HAP-1 (cell line): ENCODE results near the gene EPHB3.
A peak's percentile ranks its signal among the peaks of the same experiment; 100 is the strongest.

ENCODE experiments used
- DNase-seq, 2 experiments: peaks; one replicate each; pipeline ENCODE4 v3.0.0-alpha.2; 2016 to 2020; ENCODE audit warnings: low spot score in 2 of 2
- H3K27me3 ChIP-seq: fragments of 250-450 bp; sonication (Bioruptor Pico); 2 replicates; pipeline ENCODE4 v1.5.1; 2020; ENCODE audit warnings: low read depth, mild to moderate bottlenecking, moderate library complexity
- H3K36me3 ChIP-seq: fragments of 250-450 bp; sonication (Bioruptor Pico); replicated peaks from 2 replicates; pipeline ENCODE4 v1.5.1; 2020; ENCODE audit warnings: mild to moderate bottlenecking
- H3K4me1 ChIP-seq: fragments of 250-450 bp; sonication (Bioruptor Pico); 2 replicates; pipeline ENCODE4 v1.5.1; 2020; ENCODE audit warnings: mild to moderate bottlenecking
- H3K4me3 ChIP-seq: fragments of 250-450 bp; sonication (Bioruptor Pico); 2 replicates; pipeline ENCODE4 v1.5.1; 2020; ENCODE audit warnings: mild to moderate bottlenecking, moderate library complexity
- H3K9me3 ChIP-seq: fragments of 250-450 bp; sonication (Bioruptor Pico); 2 replicates; pipeline ENCODE4 v1.5.1; 2020; ENCODE audit warnings: mild to moderate bottlenecking, moderate library complexity
- in situ Hi-C: fragments of 300-500 bp; cut with MboI; formaldehyde crosslinking; loops from 3 replicates; pipeline ENCODE4 v1.14.3; 2020; ENCODE audit warnings: low sequenced_read_pairs, inconsistent platforms, mixed read lengths

The EPHB3 gene

DNA sequence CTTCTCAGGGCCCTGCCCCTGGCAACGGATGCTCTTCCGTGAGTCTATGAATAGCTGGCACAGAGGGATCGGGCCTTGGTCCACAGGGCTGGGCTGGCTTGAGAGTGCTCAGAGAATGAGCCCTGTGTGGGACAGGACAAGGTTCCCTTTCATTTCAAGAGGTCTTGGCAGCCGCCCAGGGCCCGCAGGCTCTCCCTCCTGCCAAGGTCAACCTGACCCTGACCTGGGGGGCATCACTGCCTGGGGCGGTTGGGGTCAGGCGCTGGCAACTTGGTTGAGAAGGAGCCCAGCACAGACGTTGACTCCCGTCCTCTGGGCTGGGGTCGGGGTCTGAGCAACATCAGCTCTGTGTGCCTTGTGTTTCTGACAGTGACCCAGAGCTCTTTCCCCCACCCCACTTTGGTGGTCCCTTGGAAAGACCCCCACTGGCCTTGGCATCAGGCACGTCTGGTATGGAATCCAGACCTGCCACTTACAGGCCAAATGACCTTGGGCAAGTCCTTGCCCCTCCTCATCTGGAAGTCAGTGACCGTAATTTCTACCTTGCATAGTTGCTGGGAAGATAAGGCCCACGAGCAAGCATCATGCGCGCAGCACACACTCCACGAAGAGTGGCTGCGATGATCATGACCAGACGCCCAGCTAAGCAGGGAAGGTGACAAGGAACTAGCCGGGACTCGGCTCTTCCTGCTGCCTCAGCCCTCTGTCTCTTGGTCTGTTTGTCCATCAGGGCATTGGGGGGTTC, 36.4 kb downstream of the EPHB3 start:
- Histone ChIP-seq H3K4me1 (no peaks in the 10 kb centered on the region), H3K9me3 (no peaks in the 10 kb centered on the region), H3K36me3 (no peaks in the 10 kb centered on the region), H3K4me3 (no peak overlapping the region), H3K27me3 (no peaks in the 10 kb centered on the region)
- in situ Hi-C loops = no loop called here
- no peak for DNase-seq

DNA sequence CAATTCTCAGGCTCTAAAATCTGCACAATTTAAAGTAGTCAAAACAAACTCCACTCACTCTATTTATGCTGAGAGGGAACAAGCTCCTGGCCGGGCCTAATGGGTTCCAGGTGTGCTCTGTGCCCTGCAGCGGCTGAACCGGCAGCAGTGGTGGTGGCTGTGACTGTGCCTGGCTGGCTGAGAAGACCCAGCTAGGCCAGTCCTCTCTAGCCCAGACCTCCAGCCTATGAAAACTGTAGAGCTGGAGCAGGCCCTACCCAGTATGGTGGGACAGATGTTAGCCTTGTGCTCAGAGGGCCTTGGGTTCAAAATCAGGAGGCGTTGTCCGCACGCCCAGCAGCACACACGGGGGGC, 37.0 kb downstream of the EPHB3 start:
- H3K27me3 ChIP-seq = no peaks in the 10 kb centered on the region
- no peaks in the 10 kb centered on the region for H3K4me1 ChIP-seq
- no peaks in the 10 kb centered on the region for H3K9me3 ChIP-seq
- in situ Hi-C loops = no loop called here
- DNase-seq = no peak
- H3K36me3 ChIP-seq = no peaks in the 10 kb centered on the region
- H3K4me3 ChIP-seq = no peak overlapping the region

DNA sequence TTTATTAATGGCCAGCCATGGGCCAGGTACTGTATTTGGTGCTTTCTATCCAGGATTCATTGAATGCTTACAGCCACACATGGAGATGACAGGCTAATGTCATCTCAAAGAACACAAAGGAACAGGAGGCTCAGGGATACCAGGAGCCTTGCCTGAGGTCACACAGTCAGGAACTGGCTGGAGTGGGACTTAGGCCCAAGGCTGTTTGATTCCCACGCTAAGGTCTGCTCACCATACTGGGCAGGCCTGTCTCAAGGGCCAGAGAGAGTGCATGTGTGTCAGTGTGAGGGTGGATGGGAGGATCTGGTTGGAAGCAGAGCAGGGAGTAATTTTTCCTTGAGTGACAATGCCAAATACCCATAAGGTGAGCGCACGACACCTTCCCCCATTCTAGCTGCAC, 37.6 kb downstream of the EPHB3 start:
- DNase-seq = no peak
- H3K4me1 ChIP-seq = no peaks in the 10 kb centered on the region; the same call in 1 of the 2 replicates
- H3K9me3 ChIP-seq = no peaks in the 10 kb centered on the region
- in situ Hi-C loops = no loop called here
- H3K36me3 ChIP-seq = no peaks in the 10 kb centered on the region
- no peaks in the 10 kb centered on the region for H3K27me3 ChIP-seq
- H3K4me3 ChIP-seq = no peak overlapping the region

DNA sequence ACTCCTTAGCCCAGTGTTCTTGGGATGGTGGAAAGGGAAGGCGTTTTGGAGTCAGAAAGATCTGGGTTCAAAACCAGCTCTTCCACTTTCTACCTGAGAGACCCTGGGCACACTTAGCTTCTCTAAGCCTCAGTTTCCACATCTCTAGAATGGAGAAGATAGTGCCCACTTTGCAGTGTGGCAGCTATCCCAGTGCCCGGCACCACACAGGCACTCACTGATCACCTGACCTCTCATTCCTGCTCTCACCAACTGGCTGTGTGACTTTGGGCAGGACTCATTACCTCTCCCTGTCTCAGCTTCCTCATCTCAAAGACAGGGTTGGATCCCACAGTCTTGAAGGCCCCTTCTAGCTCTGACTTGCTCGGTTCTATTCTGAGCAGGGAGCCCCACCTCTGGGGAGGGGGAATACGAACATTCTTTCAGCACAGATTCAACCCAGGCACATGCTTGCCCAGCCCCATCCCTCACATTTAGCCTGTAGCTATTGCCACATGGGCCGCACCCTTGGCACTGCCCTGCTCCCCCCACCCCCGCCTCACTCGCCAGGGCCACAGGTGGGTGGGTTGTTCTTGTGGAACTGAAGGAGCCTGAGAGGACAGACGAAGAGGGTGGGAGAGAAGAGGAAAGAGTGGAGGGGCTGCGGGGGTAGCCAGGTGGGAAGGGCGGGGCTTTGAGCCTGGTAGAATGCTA, 39.2 kb downstream of the EPHB3 start:
- in situ Hi-C loops = no loop called here
- no peaks in the 10 kb centered on the region for H3K36me3 ChIP-seq
- peaks cover 3% of the 10 kb centered on the region for H3K4me1 ChIP-seq
- no peaks in the 10 kb centered on the region for H3K27me3 ChIP-seq
- no peaks in the 10 kb centered on the region for H3K9me3 ChIP-seq
- DNase-seq = no peak
- no peak overlapping the region for H3K4me3 ChIP-seq

DNA sequence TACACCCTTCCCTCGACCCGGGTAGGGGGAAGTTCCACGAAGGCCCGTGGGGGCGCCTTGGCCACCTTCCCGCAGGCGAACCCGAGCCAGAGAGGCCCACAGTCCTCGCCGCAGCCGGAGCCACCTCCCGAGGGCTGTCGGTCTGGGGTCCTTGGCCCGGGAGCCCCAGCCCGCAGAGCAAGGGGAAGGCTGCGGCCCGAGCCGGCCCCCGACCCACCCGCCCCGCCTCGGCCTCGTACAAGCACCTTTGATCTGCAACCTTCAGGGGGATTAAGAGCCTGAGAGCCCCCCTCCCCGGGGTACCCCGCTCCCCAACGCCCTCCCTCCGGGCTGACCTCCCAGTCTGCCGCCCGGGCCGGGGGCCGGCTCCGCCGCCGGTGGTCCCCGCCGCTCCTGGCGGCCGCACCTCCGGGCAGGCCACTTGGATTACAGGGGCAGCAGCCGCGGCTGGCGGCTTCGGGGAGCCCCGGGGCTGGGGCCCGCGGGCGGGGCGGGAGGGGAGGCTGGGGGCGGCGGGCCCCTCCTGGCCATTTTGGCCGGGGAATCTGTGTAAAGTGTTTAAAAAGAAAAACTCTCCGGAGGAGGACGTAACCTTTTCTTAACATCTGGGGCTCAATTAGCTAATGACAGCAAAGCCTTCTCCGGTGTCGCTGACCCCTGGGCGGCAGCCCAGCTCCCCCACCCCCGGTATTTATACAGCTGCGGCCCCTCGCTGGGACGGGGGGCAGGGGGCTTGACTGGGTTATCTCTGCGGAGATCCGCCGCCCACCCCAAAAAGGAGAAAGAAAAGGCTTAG, 40.2 kb downstream of the EPHB3 start:
- Histone ChIP-seq H3K4me1 (peaks cover 3% of the 10 kb centered on the region), H3K4me3 (no peak overlapping the region), H3K27me3 (no peaks in the 10 kb centered on the region), H3K36me3 (no peaks in the 10 kb centered on the region), H3K9me3 (no peaks in the 10 kb centered on the region)
- no peak for DNase-seq
- in situ Hi-C loops = no loop called here

DNA sequence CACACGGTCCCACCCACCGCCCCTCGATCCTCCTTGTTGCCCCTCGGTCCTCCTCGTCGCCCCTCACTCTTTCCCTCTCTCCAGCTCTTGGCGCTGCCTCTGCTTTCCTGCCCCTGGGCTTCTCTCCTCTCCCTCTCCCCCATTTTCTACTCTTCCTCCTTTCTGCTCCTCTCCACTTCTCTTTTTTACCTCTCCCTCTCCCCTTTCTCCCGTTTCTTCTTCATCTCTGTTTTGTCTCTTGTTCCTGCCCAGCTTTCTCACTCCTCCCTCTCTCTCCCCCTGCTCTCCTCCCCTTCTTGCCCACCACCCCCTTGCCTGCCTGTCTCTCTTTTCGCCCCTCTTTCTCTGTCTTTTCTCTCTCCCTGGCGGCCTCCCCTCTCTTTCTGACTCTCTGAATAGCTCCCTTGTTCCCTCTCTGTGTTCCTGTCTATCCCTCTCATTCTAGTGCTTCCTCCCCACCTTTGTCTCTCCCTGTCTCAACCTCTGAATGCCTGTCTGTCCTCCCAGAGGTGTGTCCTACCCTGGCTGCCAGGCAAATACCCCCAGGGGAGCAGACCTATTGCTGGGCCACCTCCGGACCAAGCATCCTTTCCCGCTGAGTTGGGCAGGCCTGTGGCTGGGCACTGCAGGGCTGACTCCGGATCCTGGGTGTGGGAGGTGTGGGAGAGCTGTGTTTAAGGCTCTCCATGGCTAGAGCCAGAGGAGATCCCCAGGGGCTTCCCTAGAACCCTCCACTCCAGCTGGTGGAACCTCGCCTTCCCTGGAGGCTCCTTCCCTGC, 41.0 kb downstream of the EPHB3 start:
- in situ Hi-C loops = no loop called here
- no peak overlapping the region for H3K4me3 ChIP-seq
- H3K9me3 ChIP-seq = no peaks in the 10 kb centered on the region
- no peaks in the 10 kb centered on the region for H3K36me3 ChIP-seq
- no peaks in the 10 kb centered on the region for H3K27me3 ChIP-seq
- H3K4me1 ChIP-seq = peaks cover 3% of the 10 kb centered on the region
- no peak for DNase-seq

DNA sequence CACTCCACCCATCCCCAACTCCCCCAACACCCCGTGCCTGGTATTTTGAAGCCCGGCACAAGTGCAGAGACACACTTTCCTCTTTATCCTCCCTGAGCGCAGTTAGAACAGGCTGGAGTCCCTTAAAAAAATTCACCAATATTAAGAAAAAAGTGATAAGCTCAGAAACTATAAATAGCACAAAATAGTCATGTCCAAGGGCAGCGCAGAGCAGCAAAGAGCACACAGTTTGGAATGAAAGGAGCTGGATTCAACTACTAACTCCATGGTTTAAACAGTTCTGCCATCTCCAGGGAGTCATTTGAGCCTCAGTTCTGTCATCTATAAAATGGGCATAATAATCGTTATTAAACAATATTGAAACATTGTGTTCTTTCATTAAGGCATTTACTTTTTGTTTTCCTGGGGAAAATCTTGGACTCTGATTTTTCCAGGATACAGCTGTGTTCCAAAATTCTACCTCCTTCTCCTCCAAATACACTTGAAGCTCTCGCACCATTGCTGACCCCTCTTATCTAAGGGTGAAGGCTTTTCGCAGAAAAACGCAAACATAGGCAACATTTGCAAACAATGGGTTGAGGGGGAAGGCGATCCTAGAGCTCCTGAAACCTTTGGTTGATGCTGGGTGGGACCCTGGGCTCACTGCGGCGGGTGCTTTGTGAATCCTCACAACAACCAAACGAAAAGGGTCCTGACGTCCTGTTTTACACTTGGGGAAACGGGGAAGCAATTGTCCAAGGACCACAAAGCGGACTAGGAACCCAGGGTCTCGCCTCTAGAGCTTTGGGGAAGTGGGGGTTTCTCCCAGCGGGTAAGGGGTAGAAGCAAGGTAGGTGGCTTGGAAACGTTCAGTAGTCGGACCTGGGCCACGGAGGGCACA, 41.8 kb downstream of the EPHB3 start:
- Histone ChIP-seq H3K36me3 (no peaks in the 10 kb centered on the region), H3K9me3 (no peaks in the 10 kb centered on the region), H3K27me3 (no peaks in the 10 kb centered on the region), H3K4me3 (no peak overlapping the region), H3K4me1 (peaks cover 3% of the 10 kb centered on the region)
- in situ Hi-C loops = no loop called here
- no peak for DNase-seq

DNA sequence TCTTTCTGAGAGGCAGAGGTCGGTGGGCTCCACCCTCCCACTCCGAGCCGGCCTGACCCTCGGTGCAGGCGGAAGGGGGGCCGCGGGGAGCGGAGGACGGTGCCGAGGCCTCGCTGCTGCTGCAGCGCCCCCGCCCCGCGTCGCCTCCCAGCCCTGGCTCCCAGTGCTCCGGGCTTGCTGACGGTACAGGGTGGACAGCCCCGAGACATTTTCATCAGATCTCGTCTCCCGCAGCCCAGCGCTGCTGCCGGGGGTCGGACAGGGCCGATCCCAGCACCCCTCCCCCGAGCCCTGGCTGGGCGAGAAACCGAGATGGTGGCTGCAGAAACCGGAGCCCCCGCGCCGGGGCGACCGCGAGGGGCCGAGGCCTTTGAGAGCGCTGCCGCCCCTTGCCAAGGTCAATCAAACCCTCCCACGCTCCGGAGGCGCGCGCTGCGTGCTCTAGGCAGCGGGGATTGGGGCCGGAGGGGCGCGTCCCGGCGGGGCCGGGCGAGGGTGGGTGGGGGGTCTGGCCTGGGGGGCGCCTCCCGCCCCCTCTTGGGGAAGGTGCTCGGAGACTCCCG, 42.5 kb downstream of the EPHB3 start:
- H3K9me3 ChIP-seq = no peaks in the 10 kb centered on the region
- no peaks in the 10 kb centered on the region for H3K36me3 ChIP-seq
- H3K4me1 ChIP-seq = peaks cover 3% of the 10 kb centered on the region
- H3K4me3 ChIP-seq = no peak overlapping the region
- peak in 1 of 2 experiments; percentile 63 for DNase-seq
- no peaks in the 10 kb centered on the region for H3K27me3 ChIP-seq
- in situ Hi-C loops = no loop called here

DNA sequence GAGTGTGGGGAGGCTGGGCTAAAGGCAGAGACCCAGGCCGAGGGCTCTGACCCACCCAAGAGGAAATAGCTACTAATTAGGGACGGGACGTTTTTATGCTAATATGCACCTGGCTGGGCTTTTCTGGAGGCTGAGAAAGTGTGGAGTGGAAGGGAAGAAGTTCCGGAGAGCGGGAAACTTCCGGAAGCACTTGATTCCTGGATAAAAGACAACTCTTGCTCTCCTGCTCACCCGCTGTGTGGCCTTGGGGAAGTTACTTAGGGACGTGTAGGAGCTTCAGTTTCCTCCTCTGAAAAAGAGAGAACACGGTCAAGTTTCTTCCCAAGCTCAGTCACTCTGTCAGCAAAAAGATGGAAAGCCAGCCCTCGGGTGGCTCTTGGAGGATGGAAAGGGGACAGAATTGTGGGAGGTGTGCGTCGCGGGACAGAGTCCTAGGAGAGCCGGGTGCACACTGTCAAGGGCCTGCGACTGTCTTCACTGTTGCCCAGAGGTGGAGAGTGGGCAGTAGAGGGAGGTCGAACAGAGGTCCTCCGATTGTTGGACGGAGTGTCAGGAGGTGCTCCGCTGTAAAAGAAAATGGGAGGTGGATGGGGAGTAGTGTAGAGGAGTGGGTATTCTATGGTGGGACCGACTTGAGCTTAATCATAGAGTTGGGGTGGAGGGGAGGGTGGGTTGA, 43.2 kb downstream of the EPHB3 start:
- H3K4me1 ChIP-seq = peaks cover 3% of the 10 kb centered on the region
- no peaks in the 10 kb centered on the region for H3K9me3 ChIP-seq
- DNase-seq = peak in 1 of 2 experiments; percentile 35
- H3K4me3 ChIP-seq = no peak overlapping the region
- no peaks in the 10 kb centered on the region for H3K27me3 ChIP-seq
- in situ Hi-C loops = no loop called here
- H3K36me3 ChIP-seq = no peaks in the 10 kb centered on the region

DNA sequence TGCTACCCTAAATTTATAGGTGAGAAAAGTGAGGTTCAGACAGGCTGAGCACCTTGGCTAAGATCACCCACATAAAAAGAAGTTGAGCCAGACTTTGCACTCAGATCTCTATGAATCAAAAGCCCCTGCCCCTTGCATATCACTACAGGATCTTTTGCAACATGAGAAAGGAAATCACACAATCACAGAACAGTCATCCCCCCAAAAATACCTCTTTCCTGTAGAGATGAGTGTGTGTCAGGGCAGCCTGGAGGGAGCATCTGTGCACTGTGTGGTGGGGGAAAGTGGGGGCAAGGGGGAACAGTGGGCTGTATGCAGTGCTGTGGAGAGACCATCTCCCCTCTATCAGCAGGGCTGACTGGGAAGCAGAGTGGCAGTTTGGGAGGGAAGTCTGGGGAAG, 46.6 kb downstream of the EPHB3 start:
- Histone ChIP-seq H3K4me1 (peaks cover 3% of the 10 kb centered on the region), H3K9me3 (no peaks in the 10 kb centered on the region), H3K4me3 (no peak overlapping the region), H3K27me3 (no peaks in the 10 kb centered on the region), H3K36me3 (no peaks in the 10 kb centered on the region)
- no peak for DNase-seq
- in situ Hi-C loops = no loop called here

DNA sequence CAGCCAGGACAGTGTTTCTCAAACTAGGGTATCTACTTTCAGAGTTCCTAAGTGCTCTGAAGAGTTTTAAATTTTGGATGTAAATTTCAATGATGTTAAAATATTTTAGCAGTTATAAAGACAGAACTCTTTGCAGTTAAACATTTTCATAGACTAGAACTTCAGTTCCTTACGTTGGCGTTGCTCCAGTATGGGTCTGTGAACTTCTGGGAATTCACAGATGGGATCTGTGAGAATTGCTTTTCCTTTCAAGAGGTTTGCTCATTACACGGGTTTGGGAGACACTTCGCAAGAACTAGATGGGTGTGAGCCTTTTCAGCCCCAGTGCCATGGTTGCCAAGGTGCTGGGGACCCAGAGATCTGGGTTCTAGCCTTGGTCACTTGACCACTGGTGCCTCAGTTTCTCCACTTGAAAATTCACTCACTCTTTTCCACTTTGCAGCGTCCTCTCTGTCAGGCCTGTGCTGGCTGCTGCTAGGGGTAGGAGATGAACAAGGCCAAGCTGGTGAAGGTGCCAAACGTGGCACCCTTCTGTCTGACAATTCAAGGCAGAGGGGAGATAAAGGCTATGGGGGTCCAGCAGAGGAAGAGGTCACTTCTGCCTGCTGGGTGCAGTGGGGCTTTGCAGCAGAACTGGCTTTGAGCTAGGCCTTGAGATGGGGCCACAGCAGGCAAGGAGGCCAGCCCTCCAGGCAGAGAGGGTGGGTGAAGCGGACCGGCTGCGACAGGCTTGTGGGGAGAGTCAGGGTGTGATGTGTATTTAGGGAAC, 48.1 kb downstream of the EPHB3 start:
- in situ Hi-C loops = no loop called here
- Histone ChIP-seq H3K36me3 (no peaks in the 10 kb centered on the region), H3K27me3 (no peaks in the 10 kb centered on the region)

More for the DNA sequence above, 48.1 kb downstream of the EPHB3 start:
- Histone ChIP-seq H3K4me3 (no peak overlapping the region), H3K9me3 (no peaks in the 10 kb centered on the region), H3K4me1 (peaks cover under 1% of the 10 kb centered on the region)
- DNase-seq = no peak
